Omental fat pad (tissue), 4 donors: ENCODE measurements around the gene LRIG3. TPM values are rescaled to one million over a fixed set of nuclear protein-coding genes. Genes with fewer than 3 reads are reported as not detected.

Experiments used
- ATAC-seq: fragments of 150-250 bp; one replicate; pipeline ENCODE4 v1.9.1; 2016; ENCODE audit warnings: mild to moderate bottlenecking, moderate library complexity; ENCODE audit not compliant: low FRiP score
- DNase-seq: peaks from one replicate; pipeline ENCODE4 v3.0.0-alpha.2; 2019; ENCODE audit warnings: low spot score
- CTCF ChIP-seq, 3 donors: fragments of 450-650 bp; IDR thresholded peaks; one replicate each; pipeline ENCODE4 v1.5.1; 2016 to 2017; ENCODE audit warnings: antibody characterized with exemption in 3 of 3, mild to moderate bottlenecking in 3 of 3, moderate library complexity in 2 of 3
- total RNA-seq, 4 donors: library from RNA; depleted of rRNA; stranded (reverse); fragments of >200 nt; gene quantifications; one replicate each; pipeline ENCODE4 v1.1.0, GENCODE V29; 2016

Gene LRIG3
- total RNA-seq, 4 donors from 2014 or later: 22.6 to 69.8 (median 31.4) TPM

DNA sequence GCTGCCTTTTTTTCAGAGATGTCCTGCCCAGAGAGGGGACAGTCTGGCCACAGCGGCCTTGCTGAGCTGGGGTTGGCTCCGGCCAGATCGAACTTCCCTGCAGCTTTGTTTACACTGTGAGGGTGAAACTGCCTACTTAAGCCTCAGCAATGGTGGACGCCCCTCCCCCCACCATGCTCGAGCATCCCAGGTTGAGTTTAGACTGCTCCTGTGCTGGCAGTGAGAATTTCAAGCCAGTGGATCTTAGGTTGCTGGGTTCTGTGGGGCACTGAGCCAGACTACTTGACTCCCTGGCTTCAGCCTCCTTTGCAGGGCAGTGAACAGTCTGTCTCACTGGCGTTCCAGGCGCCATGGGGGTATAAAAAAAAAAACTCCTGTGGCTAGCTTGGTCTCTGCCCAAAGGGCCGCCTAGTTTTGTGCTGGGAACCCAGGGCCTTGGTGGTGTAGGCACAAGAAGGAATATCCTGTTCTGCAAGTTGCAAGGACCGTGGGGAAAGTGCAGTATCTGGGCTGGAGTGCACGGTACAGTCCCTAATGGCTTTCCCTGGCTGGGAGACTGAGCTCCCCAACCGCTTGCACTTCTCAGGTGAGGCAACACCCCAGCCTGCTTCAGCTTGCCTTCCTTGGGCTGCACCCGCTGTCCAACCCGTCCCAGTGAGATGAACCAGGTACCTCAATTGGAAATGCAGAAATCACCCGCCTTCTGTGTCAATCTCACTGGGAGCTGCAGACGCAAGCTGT lies 79.1 kb downstream of the LRIG3 start:
- no peak for TF ChIP-seq CTCF (IDR thresholded peaks at IDR 0.05)
- no peak for DNase-seq
- ATAC-seq: no peak

GRCh38 chr12:58833853-58834252 lies 86.5 kb downstream of the LRIG3 start:
- ATAC-seq (no peak), DNase-seq (no peak)
- no peak for TF ChIP-seq CTCF (IDR thresholded peaks at IDR 0.05)

DNA sequence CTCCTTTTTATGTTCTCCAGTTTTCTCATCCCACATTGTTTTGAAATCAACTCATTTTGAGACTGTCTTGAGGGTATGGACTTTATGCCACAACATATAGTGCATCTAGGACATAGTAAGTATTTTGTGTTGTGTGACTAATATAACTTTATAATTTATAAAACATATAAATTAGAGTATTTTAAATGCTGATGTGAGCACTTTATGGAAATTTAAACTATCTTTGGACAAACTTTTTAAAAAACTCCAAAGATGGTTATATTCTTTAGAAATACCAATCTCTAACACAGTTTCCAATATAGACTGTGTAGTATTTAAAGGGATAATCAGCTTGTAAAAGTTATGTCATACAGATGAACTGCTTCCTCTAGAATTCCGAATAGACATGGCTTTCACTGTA lies 87.4 kb downstream of the LRIG3 start:
- no peak for ATAC-seq
- no peak for DNase-seq
- no peak for TF ChIP-seq CTCF (IDR thresholded peaks at IDR 0.05)
